NCI-H526 treated with DMSO at 0.1 percent for 48 hours (cell line): ENCODE data around the gene GPC5.
A peak's percentile ranks its signal among the peaks of the same experiment; 100 is the strongest.

ENCODE experiments used
- DNase-seq: peaks from one replicate; lab custom pipeline; 2025; lab: John Stamatoyannopoulos, UW

Gene GPC5

GRCh38 chr13:92549276-92549675 is 1150.9 kb downstream of the GPC5 start:
- no peak for DNase-seq

DNA sequence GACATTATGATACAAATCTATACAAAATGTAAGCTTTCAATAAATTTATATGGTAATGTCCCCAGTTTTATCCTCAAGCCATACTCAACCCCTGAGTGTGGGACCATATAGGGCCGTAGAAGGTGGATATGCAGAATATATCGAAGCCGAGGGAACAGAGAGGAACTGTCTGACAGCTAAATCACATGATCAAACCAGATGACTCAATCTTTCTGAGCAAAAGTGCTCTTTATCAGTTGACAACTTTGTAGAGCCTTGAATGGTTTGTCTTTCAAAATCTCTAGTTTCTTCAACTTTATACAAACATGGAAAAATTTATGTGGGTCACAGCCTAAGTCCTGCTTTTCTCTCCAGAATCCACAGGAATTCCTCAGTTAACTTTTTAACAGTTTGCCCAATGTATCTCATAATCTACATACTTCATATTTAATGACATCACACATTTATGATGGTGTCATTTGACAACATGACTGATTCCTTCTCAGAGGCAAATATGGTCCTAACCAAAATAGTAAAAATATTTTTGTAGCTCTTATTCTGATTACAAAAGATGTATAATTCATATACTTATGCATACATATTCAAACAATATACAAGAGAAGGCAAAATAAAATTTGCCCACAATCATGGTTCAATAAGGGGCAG is 1155.2 kb downstream of the GPC5 start:
- no peak for DNase-seq

- no peak for DNase-seq
These were observed 1162.5 kb downstream of the GPC5 start for GRCh38 chr13:92560883-92561282.

- DNase-seq: no peak
These were observed 1166.5 kb downstream of the GPC5 start for GRCh38 chr13:92564942-92565341.

- DNase-seq: no peak
These were observed 1168.3 kb downstream of the GPC5 start for GRCh38 chr13:92566767-92567166.

- DNase-seq: no peak
These were observed 1173.8 kb downstream of the GPC5 start for GRCh38 chr13:92572190-92572589.

DNA sequence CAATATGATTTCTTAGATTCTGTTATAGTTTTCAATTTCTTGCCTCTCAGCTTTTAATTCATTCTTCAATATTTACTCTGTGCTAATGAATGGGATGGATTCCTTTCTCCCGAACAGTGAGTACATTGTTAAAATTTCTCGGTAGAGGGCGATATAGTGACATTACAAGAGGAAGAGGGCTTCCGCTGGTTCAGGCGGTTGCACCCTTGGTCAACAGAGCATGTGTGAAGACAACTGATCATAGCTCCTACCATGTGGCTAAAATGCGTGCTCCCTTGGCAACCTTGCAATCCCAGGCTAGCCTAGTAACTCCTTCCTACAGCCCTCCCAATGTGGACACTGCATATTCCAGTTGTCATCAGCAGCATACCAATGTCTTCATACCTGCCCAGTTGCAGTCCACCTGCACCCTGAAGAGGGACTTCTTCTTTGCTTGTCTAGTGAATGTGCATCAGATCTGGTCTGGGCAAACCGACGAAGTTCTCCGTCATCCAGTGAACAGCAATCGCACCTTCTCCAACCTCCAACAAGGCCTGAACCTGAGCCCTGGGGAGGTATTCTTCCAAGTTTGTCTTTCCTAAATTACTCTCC is 1175.1 kb downstream of the GPC5 start:
- DNase-seq: peak; percentile 69

DNA sequence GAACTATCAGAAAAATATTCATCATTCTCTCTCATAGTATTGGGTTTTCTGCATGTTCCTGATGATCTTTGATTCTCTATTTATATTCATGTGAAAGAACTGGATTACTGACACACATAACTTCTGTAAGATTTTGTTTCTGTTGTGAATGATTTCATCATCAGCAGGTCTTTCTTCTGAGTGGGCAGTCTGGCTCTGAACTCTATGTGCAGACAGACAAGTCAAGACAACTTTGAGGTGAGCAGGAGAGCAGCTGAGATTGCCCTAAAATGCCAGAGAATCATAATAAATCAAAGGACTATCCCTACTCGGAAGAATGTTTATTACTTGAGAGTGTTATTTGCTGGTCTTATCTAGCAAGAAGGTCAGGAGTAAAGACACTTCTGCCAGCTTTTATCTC is 1176.1 kb downstream of the GPC5 start:
- no peak for DNase-seq

- DNase-seq: no peak
These were observed 1177.4 kb downstream of the GPC5 start for GRCh38 chr13:92575777-92576176.

DNA sequence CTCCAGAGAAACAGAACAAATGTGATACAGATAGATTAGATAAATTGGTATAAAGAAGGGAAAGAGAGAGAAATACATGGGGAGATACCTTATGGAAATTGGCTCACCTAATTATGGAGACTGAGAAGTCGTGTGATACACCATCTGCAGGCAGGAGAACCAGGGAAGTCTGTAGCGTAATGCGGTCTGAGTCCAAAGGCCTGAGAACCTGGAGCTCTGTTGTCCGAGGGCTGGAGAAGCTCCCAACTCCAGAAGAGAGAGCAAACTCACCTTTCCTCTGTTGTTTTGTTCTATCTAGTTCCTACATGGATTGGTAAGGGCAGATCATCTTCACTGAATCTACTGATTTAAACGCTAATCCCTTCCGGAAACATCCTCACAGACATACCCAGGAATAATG is 1179.9 kb downstream of the GPC5 start:
- no peak for DNase-seq

DNA sequence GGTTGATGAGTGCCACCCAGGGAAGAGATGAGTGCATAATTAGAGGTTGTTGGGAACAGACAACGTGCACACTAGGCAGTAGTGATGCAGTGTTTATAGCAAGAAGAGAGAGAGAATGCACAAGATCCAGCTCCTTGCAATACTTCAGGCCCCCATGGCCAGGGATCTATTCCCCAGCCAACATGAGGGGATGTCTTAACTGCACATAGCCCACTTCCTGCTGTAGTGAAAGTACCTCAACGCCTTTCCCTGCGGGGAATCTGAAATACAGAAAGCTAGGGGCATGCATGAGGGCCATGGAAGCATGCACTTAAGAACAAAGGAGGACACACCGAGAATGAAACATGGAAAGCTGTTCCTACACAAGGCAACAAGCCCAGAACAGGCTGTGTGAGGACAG is 1191.5 kb downstream of the GPC5 start:
- no peak for DNase-seq

GRCh38 chr13:92590503-92590908 is 1192.1 kb downstream of the GPC5 start:
- no peak for DNase-seq

- no peak for DNase-seq
These were observed 1192.7 kb downstream of the GPC5 start for GRCh38 chr13:92591117-92591516.

DNA sequence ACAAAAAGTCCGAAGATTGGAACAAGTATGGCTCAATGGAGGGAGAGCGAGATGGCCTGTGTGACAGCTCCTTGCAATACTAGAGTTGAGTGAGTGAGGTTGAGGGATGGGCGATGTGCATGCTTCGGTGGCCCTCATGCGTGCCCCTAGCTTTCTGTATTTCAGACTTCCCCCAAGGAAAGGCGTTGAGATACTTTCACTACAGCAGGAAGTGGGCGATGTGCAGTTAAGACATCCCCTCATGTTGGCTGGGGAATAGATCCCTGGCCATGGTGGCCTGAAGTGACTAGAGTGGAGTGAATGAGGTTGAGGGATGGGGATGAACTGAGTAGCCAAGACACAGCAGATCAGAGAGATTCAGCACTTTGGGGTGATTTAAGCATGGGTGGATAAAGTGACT is 1194.3 kb downstream of the GPC5 start:
- no peak for DNase-seq

- DNase-seq: no peak
These were observed 1204.1 kb downstream of the GPC5 start for GRCh38 chr13:92602560-92602959.

DNA sequence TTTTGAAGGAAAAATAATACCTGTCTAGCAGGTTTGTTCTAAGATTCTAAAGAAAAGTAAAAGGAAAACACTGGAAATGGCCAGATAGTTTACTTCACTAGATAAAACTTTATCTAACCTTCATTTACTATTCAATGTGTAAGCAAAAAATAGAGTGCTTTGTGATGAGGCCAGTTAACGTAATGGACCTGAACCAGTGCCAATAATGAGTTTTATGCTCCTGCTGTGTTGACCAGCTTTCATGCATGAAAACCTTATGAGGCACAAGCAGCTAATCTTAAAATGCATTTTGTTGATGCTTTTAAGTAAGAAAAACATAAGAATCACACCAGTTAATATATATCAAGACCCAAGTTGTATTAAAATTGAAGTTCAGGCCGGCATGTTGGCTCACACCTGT is 1211.0 kb downstream of the GPC5 start:
- DNase-seq: no peak

DNA sequence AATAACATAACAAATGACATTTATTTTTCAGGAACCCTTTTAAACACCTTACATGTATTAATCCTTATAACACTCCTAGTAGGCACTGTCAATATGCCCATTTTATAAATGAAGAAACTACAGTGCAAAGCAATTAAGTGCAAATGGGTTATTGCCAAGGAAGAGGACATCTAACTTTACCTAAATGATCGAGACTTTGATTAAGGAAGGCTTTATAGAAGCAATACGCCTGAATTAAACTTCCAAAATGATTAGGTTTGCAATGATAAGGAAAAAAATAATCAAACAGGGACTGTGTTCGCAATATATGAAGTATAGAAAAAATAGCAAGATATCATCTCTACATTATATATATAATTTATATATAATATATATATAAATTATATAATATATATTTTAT is 1214.5 kb downstream of the GPC5 start:
- no peak for DNase-seq

- no peak for DNase-seq
These were observed 1215.5 kb downstream of the GPC5 start for GRCh38 chr13:92613921-92614320.

GRCh38 chr13:92621985-92622384 is 1223.6 kb downstream of the GPC5 start:
- no peak for DNase-seq

GRCh38 chr13:92622905-92623304 is 1224.5 kb downstream of the GPC5 start:
- DNase-seq: no peak

DNA sequence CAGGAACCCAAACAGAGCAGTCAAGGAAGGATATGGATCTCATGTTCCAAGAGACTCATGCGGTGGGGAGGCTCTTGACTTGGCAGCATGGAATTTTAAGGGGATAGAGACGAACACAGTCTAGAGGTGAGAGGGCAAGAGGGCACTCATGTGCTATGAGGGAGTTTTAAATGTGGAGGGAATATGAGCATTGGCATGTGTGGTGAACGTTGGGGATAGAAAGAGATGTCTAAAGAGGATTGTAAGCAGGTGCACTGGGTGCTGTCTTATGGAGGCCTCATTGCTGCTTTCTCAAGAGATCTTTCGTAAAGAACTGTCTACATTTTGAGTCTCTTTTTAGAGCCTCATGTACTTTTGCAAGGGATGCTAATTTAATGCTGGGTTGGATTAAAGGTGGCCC is 1227.9 kb downstream of the GPC5 start:
- DNase-seq: no peak

DNA sequence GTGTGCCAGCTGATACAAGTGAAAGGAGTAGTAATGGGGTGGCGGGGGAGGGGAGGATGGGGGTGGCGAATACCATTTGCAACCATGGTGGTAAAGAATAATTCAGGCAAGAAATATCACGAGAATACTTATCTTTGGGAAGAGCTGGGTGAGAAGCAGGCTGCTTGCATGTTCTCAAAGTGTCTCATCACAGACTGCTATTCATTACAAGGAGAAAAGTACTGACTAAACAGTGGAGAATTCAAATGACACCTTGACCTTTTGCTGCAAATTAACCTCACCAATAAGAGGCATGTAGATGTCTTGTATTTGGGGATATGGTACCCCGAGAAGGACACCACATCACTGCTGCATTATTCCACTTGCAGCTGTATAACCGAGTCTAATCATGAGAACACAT is 1242.5 kb downstream of the GPC5 start:
- DNase-seq: no peak

DNA sequence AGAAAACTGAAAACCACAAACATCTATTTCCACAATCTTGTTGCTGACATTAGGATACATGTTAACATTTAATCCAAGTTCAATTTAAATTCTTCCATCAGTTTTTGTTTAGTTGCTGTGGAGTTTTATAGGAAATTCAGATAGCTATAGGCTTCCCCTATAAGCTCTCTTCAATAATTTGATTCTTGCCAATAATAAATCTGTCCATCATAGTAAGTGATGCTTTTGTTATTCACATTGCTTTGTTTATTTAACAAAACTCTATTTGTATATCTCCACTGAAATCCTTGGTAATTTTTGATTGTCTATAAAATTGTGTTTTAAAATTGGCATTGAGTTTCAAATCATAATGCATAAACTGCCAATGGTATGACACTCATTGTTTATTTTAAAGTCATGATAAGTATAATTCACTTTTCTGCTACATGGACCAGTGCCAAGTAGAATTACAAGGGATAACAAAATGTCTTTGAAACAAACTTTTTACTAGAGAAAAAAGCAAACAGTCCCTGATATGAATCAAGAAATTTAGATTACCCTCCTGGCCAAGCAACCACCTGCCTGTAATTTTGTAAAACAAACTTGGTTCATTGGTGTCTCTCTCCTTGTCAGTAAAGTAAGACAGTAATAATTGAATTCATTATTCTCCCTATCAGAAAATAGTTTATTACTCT is 1250.9 kb downstream of the GPC5 start:
- DNase-seq: no peak

GRCh38 chr13:92656103-92656502 is 1257.7 kb downstream of the GPC5 start:
- no peak for DNase-seq
